Kidney capillary endothelial cell (primary cell): ENCODE data around the gene ZSCAN16.
A peak's percentile ranks its signal among the peaks of the same experiment; 100 is the strongest.
"Not testable (repeated sequence)": the region's sequence is repeated elsewhere in the genome, so short reads cannot be mapped to it uniquely, and the experiment has no call there.

Source experiments
- DNase-seq: peaks from one replicate; pipeline ENCODE4 v3.0.0-alpha.2; 2018; ENCODE audit warnings: low spot score

The ZSCAN16 gene

DNA sequence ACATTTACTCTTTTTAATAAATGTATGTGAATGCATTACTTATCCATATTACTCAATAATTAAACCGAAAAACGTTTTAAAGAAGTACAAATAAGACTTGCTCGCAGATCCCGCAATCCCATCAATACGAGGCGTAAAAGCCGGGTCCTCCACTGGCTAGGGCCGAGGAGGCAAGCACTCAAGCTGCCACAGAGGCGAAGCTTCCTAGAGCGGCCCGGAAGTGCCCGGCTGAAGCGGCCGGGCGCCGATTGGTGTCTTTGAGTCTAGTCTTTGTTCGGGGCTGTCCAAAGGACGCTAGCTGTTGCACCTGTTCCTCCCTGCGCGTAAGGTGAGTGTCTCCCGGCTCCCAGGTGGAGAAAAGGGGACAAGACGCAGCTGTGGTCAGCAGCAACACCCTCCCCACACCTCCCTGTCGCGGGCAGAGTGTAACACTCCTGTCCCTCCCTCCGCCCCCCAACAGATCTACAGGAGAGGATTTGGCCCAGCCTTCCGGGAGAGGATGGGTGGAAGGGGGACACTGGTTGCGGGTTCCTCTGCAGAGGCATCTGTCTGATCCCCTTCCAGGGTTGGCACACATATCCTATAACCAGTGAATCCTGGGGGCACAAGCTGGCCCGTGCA is at the start of gene ZSCAN16:
Gene ZSCAN16 (plus strand): TSS at position 260 of the 621 bp plus-strand sequence. CDS start 835 bp downstream, outside the sequence.
- peak; percentile 72 for DNase-seq

DNA sequence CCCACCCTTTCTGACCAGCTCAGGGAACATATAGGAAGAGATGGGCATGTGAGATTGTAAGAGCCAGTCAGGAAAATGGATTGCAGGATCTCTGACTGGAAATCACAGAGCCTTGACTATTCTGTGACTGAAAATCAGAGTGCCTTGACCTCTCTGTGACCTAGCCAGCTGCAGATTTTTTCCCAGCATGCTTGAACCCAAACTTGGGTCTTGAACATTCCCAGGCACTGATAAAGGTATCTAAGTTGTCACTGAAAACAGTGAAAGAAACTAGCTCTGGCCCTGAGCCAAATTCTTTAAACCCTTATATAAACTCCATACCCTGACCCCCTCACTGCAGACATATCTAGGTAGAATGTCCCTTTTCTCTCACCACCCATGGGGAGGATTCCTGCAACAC is 46.4 kb upstream of the ZSCAN16 start:
- DNase-seq = no peak

DNA sequence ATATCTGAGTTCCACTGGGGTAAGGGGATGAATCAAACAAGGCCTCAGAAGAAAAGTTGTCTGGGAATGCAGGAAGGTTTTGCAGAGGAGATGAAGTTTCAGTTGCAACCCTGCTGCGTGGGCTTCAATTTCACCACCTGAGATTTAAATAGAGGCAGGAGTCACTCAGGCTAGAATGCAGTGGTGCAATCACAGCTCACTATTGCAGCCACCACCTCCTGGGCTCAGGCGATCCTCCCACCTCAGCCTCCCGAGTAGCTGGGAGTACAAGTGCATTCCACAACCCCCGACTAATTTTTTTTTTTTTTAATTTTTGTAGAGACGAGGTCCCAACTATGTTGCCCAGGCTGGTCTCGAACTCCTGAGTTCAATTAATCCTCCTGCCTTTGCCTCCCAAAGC is 45.6 kb upstream of the ZSCAN16 start:
- DNase-seq = no peak

DNA sequence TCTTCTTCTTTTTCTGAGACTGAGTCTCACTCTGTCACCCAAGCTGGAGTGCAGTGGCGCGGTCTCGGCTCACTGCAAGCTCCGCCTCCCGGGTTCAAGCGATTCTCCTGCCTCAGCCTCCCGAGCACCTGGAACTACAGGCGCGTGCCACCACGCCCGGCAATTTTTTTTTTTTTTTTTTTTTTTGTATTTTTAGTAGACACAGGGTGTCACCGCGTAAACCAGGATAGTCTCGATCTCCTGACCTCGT is 44.1 kb upstream of the ZSCAN16 start, which contains the start of gene ZNF165:
Gene ZNF165 (plus strand): TSS at position 188 of the 250 bp plus-strand sequence. CDS start 4,913 bp downstream, outside the sequence.
- not testable (repeated sequence) for DNase-seq

DNA sequence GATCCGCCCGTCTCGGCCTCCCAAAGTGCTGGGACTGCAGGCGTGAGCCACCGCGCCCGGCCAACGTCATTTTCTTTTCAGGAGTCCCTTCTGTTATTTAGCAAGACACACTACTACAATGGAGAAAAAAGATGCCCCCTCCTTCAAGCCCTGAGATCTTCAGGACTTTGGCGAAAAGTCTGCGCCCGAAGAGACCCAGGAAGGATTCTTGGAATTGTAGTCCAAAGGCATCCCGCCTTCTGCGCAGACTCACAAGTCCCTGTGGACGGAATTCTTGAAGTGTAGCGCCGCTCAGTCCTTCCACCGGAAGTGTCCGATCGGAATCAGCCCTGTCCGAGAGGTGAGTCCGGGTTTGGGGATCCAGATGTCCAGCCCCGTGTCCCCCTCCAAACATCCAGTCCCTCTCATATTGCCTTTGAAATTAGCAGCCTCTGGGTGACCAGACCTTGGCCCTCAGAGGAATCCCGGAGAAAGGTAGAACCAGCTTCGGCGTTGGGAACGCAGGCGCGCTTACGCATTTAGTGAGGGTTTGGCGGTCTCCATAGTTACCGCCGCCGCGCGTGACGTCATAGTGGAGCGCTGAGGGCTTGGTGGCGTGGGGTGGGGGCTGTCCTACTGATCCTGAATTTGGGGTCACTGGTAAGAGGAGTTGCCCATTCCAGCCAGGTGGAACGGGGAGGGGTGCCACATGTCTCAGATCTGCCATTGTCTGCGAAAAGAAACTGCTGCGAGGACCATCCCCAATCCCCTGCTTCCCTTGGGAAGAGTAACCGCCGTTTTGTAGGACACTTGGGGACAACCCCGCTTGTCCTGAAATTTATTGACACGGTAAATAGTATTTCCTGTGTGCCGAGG is 43.6 kb upstream of the ZSCAN16 start:
- peak; percentile 88 for DNase-seq

DNA sequence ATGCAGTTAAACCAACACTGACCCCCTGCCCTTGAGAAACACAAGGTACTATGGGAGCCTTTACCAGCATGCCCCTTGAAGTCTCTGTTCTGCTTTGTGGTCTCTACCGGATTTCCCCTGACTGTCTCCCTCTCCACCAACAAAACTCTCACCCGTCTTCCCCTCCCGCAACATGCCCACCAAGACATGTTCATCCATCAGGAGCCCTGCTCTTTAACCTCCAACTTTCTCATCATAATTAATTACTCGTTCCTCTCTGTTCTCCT is 43.0 kb upstream of the ZSCAN16 start:
- DNase-seq = no peak

DNA sequence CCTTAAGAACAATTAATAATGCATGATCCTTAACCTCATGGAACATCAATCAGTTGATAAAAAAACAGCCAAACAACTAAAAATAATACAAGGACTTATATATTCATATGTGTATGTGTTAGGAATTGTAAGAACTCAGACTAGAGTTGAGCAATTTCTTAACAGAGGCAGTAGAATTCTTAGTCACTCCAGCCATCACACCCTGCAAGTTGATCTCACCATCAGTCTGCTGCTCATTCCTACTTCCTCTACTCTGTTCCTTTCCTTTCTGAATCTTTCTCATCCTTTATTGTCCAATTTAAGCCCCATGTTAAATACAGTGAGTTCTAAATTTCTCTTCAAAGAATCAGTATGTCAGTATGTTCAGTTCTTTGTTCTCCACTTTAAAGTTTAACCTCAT is 41.5 kb upstream of the ZSCAN16 start:
- no peak for DNase-seq

DNA sequence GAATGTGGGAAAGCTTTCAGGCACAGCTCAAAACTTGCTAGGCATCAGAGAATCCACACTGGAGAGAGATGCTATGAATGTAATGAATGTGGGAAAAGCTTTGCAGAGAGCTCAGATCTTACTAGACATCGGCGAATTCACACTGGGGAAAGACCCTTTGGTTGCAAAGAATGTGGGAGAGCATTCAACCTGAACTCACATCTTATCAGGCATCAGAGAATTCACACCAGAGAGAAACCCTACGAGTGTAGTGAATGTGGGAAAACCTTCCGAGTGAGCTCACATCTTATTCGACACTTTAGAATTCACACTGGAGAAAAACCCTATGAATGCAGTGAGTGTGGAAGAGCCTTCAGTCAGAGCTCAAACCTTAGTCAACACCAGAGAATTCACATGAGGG is 35.4 kb upstream of the ZSCAN16 start:
- no peak for DNase-seq

DNA sequence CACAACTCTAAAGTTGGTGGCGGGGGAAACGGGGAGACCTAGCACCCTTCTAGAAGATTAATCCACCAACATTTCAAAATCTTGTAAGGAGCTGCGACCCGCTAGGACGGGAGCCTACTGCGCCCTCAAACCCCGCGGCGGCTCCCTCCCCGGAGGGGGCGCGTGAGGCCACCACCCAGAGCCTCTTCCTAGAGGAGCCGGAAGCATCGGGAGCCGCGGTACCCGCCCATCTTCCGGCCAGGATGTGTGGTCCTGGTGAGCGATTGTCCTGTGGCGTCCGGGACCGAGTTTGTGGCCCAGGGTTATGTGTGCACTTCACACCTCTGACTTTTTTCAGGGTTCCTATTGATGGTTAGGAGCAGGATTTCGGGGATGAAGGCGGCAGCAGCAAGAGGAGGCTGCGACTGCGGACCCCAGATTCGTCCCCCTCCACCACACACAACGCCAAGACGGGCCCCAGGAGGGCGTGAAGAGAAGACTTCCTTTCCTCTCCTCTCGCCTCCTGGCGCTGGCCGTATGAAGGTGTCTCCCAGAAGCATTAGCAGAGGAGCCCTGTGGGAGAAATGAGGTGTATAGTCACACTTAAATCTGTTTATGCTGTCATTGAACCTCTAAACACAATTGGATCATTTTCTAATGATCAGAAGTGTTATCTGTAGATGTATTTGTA is 33.4 kb upstream of the ZSCAN16 start:
- DNase-seq = no peak

DNA sequence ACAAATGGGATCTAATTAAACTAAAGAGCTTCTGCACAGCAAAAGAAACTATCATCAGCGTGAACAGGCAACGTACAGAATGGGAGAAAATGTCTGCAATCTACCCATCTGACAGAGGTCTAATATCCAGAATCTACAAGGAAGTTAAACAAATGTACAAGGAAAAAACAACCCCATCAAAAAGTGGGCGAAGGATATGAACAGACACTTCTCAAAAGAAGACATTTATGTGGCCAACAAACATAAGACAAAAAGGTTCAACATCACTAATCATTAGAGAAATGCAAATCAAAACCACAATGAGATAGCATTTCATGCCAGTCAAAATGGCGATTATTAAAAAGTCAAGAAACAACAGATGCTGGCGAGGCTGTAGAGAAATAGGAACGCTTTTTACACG is 22.2 kb upstream of the ZSCAN16 start:
- not testable (repeated sequence) for DNase-seq

DNA sequence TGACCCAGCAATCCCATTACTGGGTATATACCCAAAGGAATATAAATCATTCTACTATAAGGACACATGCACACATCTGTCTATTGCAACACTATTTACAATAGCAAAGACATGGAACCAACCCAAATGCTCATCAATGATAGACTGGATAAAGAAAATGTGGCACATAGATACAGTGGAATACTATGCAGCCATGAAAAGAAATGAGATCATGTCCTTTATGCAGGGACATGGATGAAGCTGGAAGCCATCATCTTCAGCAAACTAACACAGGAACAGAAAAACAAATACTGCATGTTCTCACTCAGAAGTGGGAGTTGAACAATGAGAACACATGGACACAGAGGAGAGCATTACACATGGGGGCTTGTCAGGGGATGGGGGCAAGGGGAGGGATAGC is 21.7 kb upstream of the ZSCAN16 start:
- DNase-seq = not testable (repeated sequence)

DNA sequence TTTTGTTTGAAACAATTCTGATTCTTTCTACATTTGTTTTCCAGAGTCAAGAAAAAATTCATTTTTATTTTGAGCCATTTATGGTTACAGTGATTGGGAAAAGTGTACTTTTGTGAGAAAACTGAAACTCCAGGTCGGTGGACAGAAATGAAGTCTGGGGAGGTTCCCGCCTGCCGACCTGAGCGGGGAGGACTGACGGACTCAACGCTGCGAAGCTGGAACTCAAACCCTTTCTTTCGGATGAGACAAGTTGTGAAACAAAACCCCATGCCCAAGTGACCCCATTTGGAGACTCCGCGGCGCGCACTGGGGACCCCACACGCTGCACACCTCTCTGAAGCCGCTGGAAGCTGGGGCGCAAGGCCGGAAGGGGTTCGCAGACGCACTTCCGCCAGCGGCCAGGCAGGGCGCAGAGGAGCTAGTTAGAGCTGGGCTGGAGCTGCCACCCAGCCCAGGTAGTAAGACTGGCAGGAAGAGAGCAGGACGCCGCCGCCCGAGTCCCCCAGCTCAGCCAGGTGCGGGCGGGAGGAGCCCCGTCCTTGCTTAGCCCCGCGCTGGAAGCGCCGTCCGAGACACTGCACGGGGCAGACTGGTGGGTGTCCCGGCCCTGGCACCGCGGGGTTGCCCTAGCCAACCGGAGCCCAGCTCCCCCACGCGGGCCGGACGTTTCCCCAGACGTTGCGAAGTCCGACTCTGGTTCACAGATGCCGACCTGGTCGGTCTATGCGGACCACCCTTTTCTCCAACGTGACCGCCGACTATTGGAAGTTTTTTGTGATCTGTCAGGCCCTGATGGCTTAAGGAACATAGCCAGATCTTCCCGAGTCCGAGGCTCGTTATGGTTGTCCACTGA is 19.8 kb upstream of the ZSCAN16 start:
- DNase-seq = peak; percentile 48

DNA sequence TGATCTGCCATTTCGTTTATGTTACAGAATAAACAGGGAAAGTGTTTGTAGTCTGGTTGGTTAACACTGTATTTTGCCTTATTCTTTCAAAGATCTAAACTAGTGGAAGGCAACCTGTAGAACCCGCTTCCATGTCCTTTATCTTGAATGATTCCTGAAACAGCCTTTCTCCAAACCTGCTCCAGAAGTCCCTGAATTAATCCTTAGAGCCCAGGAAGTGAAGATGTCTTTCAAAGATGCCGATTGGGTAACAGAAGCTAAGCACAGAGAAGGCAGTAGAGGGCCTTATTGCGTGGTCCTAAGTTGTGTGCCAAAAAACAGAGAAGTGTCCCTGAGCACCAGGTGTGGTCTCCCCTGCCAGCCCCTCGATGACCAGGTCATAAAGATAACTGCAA is 19.2 kb upstream of the ZSCAN16 start:
- DNase-seq = no peak

DNA sequence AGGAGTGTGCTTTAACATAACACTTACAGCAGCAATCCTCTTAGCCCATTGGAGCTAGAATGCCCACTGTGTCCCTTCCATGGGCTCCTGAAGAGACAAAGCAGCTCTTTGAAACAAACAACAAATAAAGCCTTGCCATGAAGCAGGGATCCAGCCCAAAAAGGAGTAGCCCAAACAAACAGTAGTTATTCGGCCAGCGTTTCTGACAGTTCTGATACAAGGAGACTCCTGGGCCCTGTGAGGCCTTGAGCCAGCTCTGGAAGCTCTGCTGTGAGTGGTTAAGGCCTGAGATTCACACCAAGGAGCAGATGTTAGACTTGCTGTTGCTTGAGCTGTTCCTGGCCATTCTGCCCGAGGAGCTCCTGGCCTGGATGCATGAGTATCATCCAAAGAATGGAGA is 16.9 kb upstream of the ZSCAN16 start:
- DNase-seq = no peak

DNA sequence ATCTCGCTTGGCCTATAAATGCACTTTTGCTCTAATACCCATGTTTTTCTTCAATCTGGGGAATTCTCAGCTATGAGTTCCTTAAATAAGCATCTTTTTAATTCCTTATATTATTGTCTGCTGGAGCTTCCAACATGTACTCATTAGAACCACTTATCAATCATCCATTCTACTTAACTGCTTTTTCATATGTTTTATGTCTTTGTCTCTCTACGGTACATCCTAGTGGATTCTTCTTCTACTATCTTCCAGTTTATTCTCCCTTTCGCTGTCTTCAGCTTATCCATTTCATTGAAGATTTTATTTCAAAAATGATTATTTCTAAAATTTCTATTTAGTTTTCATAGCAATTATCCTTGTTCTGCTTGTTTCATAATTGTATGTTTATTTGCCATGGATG is 12.4 kb upstream of the ZSCAN16 start:
- no peak for DNase-seq

DNA sequence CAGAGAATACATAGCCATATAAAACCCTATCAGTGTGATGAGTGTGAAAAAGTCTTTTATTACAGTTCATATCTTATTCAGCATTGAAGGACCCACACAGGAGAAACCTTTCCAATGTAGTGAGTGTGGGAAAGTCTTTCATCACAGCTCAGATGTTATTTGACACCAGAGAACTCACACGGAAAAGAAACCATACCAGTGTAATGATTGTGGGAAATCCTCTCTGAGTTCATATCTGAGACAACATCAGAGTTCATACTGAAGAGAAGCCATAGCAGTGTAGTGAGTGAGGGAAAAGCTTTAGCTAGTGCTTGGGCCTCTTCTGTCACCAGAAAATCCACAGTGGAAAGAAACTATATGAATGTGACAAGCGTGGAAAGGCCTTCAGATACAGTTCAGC is 8.6 kb upstream of the ZSCAN16 start:
- no peak for DNase-seq

DNA sequence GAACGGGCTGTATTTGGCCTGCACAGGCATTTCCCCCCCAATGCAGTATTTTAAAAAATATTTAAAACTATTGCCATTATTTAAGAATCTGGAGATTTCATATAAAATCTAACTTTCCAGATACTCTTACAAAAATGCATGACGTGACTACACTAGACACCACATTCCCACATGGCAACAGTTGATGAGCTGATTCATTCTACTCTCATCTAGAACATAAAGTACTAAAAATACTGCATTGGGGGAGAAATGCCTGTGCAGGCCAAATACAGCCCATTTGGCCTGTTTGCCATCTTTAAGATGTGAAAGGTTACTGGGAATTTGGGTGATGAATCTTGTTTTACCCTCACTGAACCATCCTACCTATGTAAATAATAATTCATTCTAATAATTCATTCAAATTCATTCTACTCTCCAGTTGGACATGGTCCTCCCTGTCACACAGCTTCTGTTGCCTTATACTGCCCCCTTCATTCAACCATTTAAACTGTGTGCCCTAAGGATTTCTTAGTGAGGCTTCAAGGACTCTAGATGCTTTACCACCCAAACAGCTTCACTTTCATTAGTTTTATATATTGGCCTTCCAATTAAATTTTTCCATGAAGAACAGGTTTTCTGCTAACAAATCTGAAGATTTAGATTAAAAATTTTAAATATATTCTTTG is 6.9 kb upstream of the ZSCAN16 start:
- no peak for DNase-seq

DNA sequence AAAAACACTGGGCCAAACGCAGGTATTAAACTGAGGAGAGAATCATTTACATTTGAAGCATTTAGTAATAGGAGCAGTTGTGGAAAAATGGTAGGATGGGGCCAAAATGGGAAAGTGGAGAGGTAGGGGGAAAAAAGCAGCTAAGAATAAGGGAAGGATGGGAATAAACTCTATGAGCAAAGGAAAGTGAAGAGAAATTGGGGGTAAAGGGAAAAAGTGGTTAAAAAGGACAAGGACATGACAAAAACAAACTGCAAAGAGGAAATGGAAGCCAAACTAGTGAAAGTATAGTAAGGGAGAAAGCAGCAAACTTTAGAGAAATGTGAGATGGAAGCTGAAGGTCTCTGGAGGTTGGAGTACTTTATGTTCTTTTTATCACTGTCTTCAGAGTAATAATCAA is 6.2 kb upstream of the ZSCAN16 start:
- no peak for DNase-seq

DNA sequence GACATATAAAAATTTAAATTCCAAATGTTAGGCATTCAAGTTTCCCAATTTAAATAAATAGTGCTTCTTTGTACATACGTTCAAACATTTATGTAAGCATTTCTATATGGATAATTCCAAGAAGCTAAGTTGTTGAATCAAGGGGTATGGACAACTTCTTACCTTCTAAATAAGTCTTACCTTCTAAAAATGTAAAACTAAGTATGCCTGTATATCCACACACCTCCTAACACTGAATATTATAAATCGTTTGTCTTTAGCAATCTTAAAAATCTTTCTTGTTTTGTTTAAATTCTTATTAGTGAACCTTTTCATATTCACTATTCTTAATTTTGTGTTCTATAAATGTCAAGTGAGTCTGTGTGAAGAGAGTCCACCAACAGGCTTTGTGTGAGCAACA is 2.5 kb upstream of the ZSCAN16 start:
- no peak for DNase-seq

DNA sequence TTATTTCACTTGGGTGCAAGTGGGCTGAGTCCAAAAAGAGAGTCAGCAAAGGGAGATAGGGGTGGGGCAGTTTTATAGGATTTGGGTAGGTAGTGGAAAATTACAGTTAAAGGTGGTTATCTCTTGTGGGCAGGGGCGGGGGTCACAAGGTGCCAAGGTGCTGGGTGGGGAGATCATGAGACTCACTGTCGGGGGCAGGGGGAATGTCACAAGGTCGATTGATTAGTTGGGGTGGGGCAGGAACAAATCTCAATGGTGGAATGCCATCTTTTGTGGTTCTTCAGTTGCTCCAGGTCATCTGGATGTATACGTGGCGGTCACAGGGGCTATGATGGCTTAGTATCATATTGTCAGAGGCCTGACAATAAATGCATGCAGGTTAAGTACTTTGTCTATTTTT is 2.1 kb upstream of the ZSCAN16 start:
- not testable (repeated sequence) for DNase-seq

DNA sequence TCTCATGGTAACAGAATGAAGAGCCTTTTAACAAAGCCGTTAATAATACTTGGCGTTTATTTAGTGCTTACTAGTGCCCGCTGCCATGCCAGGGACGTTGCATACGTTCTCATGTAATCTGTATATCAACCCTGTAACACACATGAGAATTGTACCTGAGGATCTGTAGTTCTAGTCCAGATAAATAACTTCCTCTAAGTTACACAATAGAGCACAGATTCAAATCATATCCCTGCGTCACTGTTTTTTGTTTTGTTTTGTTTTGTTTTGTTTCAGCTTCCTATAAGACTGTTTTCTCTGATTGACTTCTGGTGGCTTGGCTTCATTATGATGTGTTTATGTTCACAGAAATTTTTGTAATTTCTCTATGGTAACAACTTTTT is 553 bp downstream of the ZSCAN16 start:
- no peak for DNase-seq

DNA sequence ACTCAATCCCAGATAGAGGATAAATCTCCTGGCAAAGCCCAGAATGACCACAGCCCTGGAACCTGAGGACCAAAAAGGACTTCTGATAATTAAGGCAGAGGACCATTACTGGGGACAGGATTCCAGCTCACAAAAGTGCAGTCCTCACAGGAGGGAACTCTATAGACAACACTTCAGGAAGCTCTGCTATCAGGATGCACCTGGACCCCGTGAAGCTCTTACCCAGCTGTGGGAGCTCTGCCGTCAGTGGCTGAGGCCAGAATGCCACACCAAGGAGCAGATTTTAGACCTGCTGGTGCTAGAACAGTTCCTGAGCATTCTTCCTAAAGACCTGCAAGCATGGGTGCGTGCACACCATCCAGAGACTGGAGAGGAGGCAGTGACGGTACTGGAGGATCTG is 992 bp downstream of the ZSCAN16 start:
- DNase-seq = no peak
